Thyroid gland (tissue), 4 donors: ENCODE results near the gene COIL. TPM values are rescaled to one million over a fixed set of nuclear protein-coding genes. Genes with fewer than 3 reads are reported as not detected.

Experiments used
- DNase-seq, 2 donors: peaks; one replicate each; pipeline ENCODE4 v3.0.0-alpha.2; 2019
- H3K27ac ChIP-seq, 3 donors: fragments of 200-600 bp; sonication (generic); 1 replicate in 2 of 3; 2 replicates in 1 of 3; pipeline ENCODE4 v1.5.1; 2016 to 2019; ENCODE audit warnings: mild to moderate bottlenecking in 1 of 3, moderate library complexity in 1 of 3
- H3K27me3 ChIP-seq: fragments of 200-600 bp; sonication (generic); one replicate; pipeline ENCODE4 v1.5.1; 2019
- H3K36me3 ChIP-seq, 2 donors: fragments of 200-600 bp; sonication (generic); one replicate each; pipeline ENCODE4 v1.5.1; 2016 to 2019
- H3K4me1 ChIP-seq, 2 donors: fragments of 200-600 bp; sonication (generic); one replicate each; pipeline ENCODE4 v1.5.1; 2017 to 2019
- H3K4me3 ChIP-seq, 3 donors: fragments of 200-600 bp; sonication (generic); replicated peaks in 1 of 3; 1 replicate in 2 of 3; 2 replicates in 1 of 3; pipeline ENCODE4 v1.5.1; 2016; ENCODE audit warnings: mild to moderate bottlenecking in 1 of 3
- H3K9me3 ChIP-seq: fragments of 200-600 bp; sonication (generic); one replicate; pipeline ENCODE4 v1.5.1; 2017
- POLR2A ChIP-seq, 2 donors: fragments of 450-650 bp; IDR thresholded peaks; one replicate each; pipeline ENCODE4 v1.6.1; 2017; ENCODE audit warnings: antibody characterized with exemption in 2 of 2, mild to moderate bottlenecking in 2 of 2, moderate library complexity in 1 of 2
- WGBS, 2 donors: methylation state at CpG; one replicate each; pipeline ENCODE4 v1.1.5; 2017; 5-methylcytosine and 5-hydroxymethylcytosine counted together
- intact Hi-C: fragments of 100-400 bp; cut with DNase I; formaldehyde crosslinking; loops from one replicate; pipeline ENCODE4 v1.15.1; 2023
- total RNA-seq, 4 donors: library from RNA; depleted of rRNA; stranded (reverse); fragments of >200 nt; gene quantifications; one replicate each; pipeline ENCODE4 v1.2.3, GENCODE V29; 2016
- TF ChIP-seq, protein P1 (sequence below), 6 experiments: fragments of 200-600 bp in 3 of 6; fragments of 450-650 bp in 3 of 6; sonication (generic) in 3 of 6; IDR thresholded peaks; one replicate each; pipeline ENCODE4 v1.5.1; 2016 to 2019; ENCODE audit warnings: antibody characterized with exemption in 6 of 6, mild to moderate bottlenecking in 2 of 6, inconsistent platforms in 1 of 6, moderate library complexity in 1 of 6

COIL gene
- total RNA-seq, 4 donors from 2014 or later, result 13.2 to 18.3 (median 17.5) TPM

DNA sequence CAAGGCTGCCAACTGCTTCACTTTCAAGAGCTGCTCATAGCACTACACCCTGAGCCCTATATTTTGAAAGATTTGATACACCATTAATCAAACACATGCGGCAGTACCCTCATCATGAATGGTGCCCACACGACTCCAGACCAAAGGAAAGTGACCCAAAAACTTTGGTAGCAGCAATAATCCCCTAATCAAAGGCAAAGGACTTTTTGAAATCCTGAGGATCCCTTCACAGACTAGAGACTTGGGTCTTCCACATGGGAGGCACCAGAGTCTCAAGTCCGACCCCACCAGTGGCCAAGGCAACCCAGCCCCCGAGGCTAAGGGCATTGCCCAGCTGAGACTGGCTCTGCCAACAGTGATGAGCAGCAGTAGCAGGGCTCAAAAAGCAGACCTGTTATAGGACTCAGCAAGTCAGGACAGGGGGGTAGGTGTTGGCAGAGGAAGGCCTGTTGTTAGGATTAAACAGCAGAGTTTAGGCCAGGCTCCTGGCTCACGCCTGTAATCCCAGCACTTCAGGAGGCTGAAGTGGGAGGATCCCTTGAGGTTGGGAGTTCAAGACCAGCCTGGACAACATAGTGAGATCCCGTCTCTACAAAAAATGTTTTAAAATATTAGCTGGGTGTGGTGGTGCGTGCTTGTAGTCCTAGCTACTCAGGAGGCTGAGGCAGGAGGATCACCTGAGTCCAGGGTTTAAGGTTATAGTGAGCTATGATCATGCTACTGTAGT is 50.2 kb downstream of the COIL start:
- TF ChIP-seq POLR2A (IDR thresholded peaks at IDR 0.05), result no peak
- TF ChIP-seq, protein P1, sequence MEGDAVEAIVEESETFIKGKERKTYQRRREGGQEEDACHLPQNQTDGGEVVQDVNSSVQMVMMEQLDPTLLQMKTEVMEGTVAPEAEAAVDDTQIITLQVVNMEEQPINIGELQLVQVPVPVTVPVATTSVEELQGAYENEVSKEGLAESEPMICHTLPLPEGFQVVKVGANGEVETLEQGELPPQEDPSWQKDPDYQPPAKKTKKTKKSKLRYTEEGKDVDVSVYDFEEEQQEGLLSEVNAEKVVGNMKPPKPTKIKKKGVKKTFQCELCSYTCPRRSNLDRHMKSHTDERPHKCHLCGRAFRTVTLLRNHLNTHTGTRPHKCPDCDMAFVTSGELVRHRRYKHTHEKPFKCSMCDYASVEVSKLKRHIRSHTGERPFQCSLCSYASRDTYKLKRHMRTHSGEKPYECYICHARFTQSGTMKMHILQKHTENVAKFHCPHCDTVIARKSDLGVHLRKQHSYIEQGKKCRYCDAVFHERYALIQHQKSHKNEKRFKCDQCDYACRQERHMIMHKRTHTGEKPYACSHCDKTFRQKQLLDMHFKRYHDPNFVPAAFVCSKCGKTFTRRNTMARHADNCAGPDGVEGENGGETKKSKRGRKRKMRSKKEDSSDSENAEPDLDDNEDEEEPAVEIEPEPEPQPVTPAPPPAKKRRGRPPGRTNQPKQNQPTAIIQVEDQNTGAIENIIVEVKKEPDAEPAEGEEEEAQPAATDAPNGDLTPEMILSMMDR (IDR thresholded peaks at IDR 0.05), result no peak
- 79 to 87% methylated on average over 7 of the region's 7 CpGs for WGBS, 2 donors
- Histone ChIP-seq H3K27me3 (no peaks in the 10 kb centered on the region), H3K9me3 (no peaks in the 10 kb centered on the region), H3K36me3 (peaks cover 10 to 19% of the 10 kb centered on the region in 2 donors), H3K4me1 (peaks cover 28 to 51% of the 10 kb centered on the region in 2 donors), H3K27ac (peak overlapping the region in 2 of 3 donors; percentile 43 to 49), H3K4me3 (no peak overlapping the region)
- intact Hi-C loops, result no loop called here
- DNase-seq, result no peak

DNA sequence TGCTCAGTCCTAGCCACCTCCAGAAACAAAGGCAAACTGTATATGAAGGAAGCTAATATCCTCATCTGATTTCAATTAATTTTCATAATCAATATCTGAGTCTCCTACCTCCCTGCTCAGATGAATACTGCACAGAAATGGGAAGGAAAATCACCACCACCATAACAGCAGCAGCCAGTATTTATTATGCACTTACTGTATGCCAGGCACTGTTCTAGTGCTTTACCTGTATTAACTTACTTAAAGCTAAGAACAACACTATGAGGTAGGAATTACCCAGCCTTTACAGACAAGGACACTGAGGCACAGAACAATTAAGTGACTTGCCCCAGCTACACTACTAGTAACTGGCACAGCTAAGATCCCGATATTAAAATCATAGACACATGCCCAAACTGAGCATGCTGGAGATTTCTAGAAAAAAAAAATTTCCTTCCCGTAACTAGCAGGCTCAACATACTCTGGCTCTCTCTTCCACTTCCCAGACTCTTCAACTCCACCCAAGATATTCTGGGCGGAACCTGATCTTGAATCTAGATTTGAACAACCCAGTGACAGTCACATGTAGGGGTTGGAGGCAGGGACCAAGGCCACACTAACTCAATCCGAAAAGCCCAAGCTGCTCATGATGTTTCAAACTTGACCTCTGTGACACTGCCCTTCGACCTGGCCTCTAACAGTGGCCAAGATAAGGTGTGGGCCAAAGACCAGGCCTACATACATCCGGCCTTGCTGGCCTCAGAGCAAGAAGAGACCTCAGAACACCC is 50.9 kb downstream of the COIL start:
- Histone ChIP-seq H3K4me3 (no peak overlapping the region), H3K36me3 (peaks cover 11 to 20% of the 10 kb centered on the region in 2 donors), H3K27me3 (no peaks in the 10 kb centered on the region), H3K27ac (peak overlapping the region in 2 of 3 donors; percentile 43 to 49), H3K4me1 (peaks cover 21 to 43% of the 10 kb centered on the region in 2 donors), H3K9me3 (no peaks in the 10 kb centered on the region)
- 63 to 81% methylated on average over 6 of the region's 6 CpGs for WGBS, 2 donors
- intact Hi-C loops, result no loop called here
- DNase-seq, result no peak
- TF ChIP-seq POLR2A (IDR thresholded peaks at IDR 0.05), result no peak
- TF ChIP-seq, protein P1 (IDR thresholded peaks at IDR 0.05), result no peak

DNA sequence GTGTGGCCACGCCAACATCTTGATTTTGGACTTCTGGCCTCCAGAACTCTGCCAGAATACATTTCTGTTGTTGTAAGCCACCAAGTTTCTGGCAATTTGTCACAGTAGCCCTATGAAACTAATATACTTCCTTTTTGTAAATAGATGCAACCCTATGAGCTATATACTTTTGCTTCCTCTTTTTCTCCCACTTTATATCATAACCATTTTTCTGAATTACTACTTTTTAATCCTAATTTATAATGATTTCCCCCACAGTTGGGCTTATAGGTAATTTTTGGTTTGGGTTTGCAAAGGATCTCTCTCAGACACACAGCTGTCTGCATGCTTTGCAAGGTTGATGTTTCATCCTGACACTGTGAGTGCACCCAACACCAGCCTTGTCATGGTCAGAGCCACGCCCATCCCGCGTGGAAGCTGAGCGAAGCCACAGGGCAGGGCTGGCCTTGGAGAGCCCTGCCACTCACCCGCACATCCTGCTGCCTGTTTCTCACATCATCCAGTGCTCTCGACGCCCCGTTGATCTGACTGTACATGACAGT is 52.8 kb downstream of the COIL start:
- no peak for TF ChIP-seq POLR2A (IDR thresholded peaks at IDR 0.05)
- TF ChIP-seq, protein P1 (IDR thresholded peaks at IDR 0.05), result no peak
- Histone ChIP-seq H3K4me1 (peaks cover 13 to 39% of the 10 kb centered on the region in 2 donors), H3K9me3 (no peaks in the 10 kb centered on the region), H3K27me3 (no peaks in the 10 kb centered on the region), H3K27ac (no peak overlapping the region), H3K36me3 (peaks cover 28 to 39% of the 10 kb centered on the region in 2 donors), H3K4me3 (no peak overlapping the region)
- intact Hi-C loops, result no loop called here
- WGBS, 2 donors, result 78 to 81% methylated on average over 9 of the region's 9 CpGs
- DNase-seq, result peak in 1 of 2 donors; percentile 17

DNA sequence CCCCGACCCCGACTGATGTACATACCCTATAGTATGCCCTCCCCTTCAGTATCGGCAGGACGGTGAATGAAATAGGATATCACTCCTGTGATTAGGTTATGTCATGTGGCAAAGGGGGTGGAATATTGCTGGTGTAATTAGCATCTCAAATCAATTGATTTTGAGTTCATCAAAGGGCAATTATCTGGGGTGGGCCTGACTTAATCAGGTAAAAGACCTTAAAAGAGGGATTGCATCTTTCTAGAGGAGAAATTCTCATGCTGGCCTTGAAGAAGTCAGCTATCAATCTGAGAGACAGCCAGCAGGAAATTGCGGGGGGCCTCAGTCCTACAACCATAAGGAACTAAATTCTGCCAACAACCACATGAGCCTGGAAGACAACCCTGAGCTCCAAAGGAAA is 57.3 kb downstream of the COIL start:
- peaks cover 0 to under 1% of the 10 kb centered on the region in 2 donors for H3K4me1 ChIP-seq
- no peak for TF ChIP-seq POLR2A (IDR thresholded peaks at IDR 0.05)
- TF ChIP-seq, protein P1 (IDR thresholded peaks at IDR 0.05), result no peak
- peaks cover 40 to 73% of the 10 kb centered on the region in 2 donors for H3K36me3 ChIP-seq
- intact Hi-C loops, result no loop called here
- no peak for DNase-seq
- H3K27ac ChIP-seq, result no peak overlapping the region
- H3K4me3 ChIP-seq, result no peak overlapping the region
- whole genome bisulfite sequencing, 2 donors, result 87 to 93% methylated on average over 5 of the region's 5 CpGs
- H3K27me3 ChIP-seq, result no peaks in the 10 kb centered on the region
- no peaks in the 10 kb centered on the region for H3K9me3 ChIP-seq
